OCI-LY7 (cell line): ENCODE data around the gene ZMIZ1.

Source experiments
- EZH2phosphoT487 ChIP-seq: fragments of 200-600 bp; sonication (generic); IDR thresholded peaks from 2 replicates; pipeline ENCODE4 v1.6.1; 2018; ENCODE audit warnings: low read depth, borderline replicate concordance, mild to moderate bottlenecking, mixed run types, antibody characterized with exemption, low read length, moderate library complexity, mixed read lengths
- TF ChIP-seq, protein P1 (sequence below): fragments of 200-600 bp; sonication (generic); conservative IDR thresholded peaks from 2 replicates; pipeline ENCODE4 v1.5.1; 2014; ENCODE audit warnings: mild to moderate bottlenecking, antibody characterized with exemption, low read length, moderate library complexity, mixed read lengths

DNA sequence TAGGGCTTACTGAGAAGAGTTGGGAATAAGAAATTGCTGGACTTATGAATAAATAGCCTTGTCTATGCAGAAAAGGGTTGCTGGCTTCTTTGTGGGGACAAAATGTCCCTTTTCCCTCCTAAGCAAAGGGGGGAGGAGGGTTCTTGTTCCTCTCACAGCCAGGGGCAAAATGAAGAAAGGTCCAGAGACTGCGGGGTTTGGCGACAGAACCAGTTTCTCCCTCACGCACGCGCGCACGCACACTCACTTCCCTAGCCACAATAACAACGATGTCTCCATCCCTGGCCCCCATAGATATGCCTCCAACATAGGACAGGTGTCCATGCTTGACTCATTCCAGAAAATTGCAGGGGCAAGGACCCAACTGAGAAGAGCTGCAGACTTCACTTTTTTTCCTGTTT is 3.3 kb downstream of the ZMIZ1 start:
- TF ChIP-seq, protein P1, sequence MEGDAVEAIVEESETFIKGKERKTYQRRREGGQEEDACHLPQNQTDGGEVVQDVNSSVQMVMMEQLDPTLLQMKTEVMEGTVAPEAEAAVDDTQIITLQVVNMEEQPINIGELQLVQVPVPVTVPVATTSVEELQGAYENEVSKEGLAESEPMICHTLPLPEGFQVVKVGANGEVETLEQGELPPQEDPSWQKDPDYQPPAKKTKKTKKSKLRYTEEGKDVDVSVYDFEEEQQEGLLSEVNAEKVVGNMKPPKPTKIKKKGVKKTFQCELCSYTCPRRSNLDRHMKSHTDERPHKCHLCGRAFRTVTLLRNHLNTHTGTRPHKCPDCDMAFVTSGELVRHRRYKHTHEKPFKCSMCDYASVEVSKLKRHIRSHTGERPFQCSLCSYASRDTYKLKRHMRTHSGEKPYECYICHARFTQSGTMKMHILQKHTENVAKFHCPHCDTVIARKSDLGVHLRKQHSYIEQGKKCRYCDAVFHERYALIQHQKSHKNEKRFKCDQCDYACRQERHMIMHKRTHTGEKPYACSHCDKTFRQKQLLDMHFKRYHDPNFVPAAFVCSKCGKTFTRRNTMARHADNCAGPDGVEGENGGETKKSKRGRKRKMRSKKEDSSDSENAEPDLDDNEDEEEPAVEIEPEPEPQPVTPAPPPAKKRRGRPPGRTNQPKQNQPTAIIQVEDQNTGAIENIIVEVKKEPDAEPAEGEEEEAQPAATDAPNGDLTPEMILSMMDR, result no peak
- no peak for TF ChIP-seq EZH2phosphoT487
